D341Med (cell line): Measurements from ENCODE around the gene SMIM41.

Experiments used
- DNase-seq: peaks from one replicate; pipeline ENCODE4 v3.0.0; 2012; ENCODE audit warnings: low spot score

Gene SMIM41

GRCh38 chr12:52050758-52051541, 28.6 kb upstream of the SMIM41 start, which contains the start of gene NR4A1:
Gene NR4A1 (plus strand): TSS chr12:52051442. CDS start chr12:52054329, 2,887 bp downstream.
- DNase-seq, result peak; percentile 98

- no peak for DNase-seq
Observed at GRCh38 chr12:52052468-52053186, 26.9 kb upstream of the SMIM41 start.

GRCh38 chr12:52053536-52054209, 25.8 kb upstream of the SMIM41 start:
- no peak for DNase-seq

GRCh38 chr12:52054231-52054832, 25.2 kb upstream of the SMIM41 start:
- no peak for DNase-seq

GRCh38 chr12:52054833-52055730, 24.4 kb upstream of the SMIM41 start:
- no peak for DNase-seq

- no peak for DNase-seq
Observed at GRCh38 chr12:52055731-52056711, 23.5 kb upstream of the SMIM41 start.

- no peak for DNase-seq
Observed at GRCh38 chr12:52056801-52057637, 22.5 kb upstream of the SMIM41 start.

- DNase-seq, result no peak
Observed at GRCh38 chr12:52057638-52058576, 21.6 kb upstream of the SMIM41 start.

GRCh38 chr12:52058631-52059361, 20.7 kb upstream of the SMIM41 start:
- DNase-seq, result no peak

- no peak for DNase-seq
Observed at GRCh38 chr12:52059582-52060497, 19.7 kb upstream of the SMIM41 start.

GRCh38 chr12:52060498-52061177, 18.9 kb upstream of the SMIM41 start:
- DNase-seq, result no peak

GRCh38 chr12:52061470-52062166, 17.9 kb upstream of the SMIM41 start:
- no peak for DNase-seq

- no peak for DNase-seq
Observed at GRCh38 chr12:52062167-52063081, 17.1 kb upstream of the SMIM41 start.
